Psoas muscle (tissue), 8 donors: ENCODE results near the gene KATNIP. TPM values are rescaled to one million over a fixed set of nuclear protein-coding genes. Genes with fewer than 3 reads are reported as not detected.

Experiments
- ATAC-seq, 4 donors: fragments of 200-7000 bp; cut with Tn5 transposase; one replicate each; pipeline ENCODE4 v1.9.1; 2020; ENCODE audit warnings: moderate library complexity in 3 of 4, mild to moderate bottlenecking in 2 of 4
- DNase-seq, 2 donors: peaks; one replicate each; pipeline ENCODE4 v3.0.0-alpha.2; 2020
- H3K27ac ChIP-seq: fragments of 200-600 bp; one replicate; pipeline ENCODE4 v1.8.0; 2022
- H3K27me3 ChIP-seq, 3 donors: fragments of 200-600 bp in 1 of 3; one replicate each; pipeline versions ENCODE4 v1.6.1 to v1.8.0; 2013 to 2022; ENCODE audit warnings: low read length in 2 of 3, mild to moderate bottlenecking in 2 of 3, moderate library complexity in 1 of 3; ENCODE audit not compliant: insufficient read depth in 3 of 3
- H3K36me3 ChIP-seq, 2 donors: fragments of 200-600 bp in 1 of 2; one replicate each; pipeline versions ENCODE4 v1.6.1 to v1.8.0; 2013 to 2022; ENCODE audit warnings: low read depth in 1 of 2, mild to moderate bottlenecking in 1 of 2, moderate library complexity in 1 of 2; ENCODE audit not compliant: insufficient read depth in 1 of 2
- H3K4me1 ChIP-seq: fragments of 200-600 bp; one replicate; pipeline ENCODE4 v1.8.0; 2022
- H3K4me3 ChIP-seq: fragments of 200-600 bp; one replicate; pipeline ENCODE4 v1.8.0; 2022; ENCODE audit warnings: mild to moderate bottlenecking
- H3K9me3 ChIP-seq: fragments of 200-600 bp; one replicate; pipeline ENCODE4 v1.8.0; 2022
- WGBS, 3 donors: extraction: QIAGEN DNeasy Blood & Tissue Kit; methylation state at CpG; one replicate each; pipeline versions ENCODE4 v1.1.6 to v1.1.7; 2013; 5-methylcytosine and 5-hydroxymethylcytosine counted together
- intact Hi-C, 2 donors: fragments of 100-400 bp; cut with DNase I; formaldehyde crosslinking; loops; one replicate each; pipeline versions ENCODE4 v1.11.0 to v1.14.2; 2022
- polyA plus RNA-seq, 3 donors: library from polyadenylated mRNA; stranded (reverse); fragments of 200-250 nt; gene quantifications; one replicate each; pipeline ENCODE4 v1.2.3, GENCODE V29; 2013
- total RNA-seq, 4 donors: library from RNA; stranded (reverse); fragmentation: NEBNext Ultra II Directional in 2 of 4; extraction: Animal tissue kit (Norgen Biotek cat#: 25700) in 2 of 4; gene quantifications; one replicate each; pipeline versions ENCODE4 v1.2.1 to v1.2.4, GENCODE V29; 2021 to 2023
- TF ChIP-seq, protein P1 (sequence below): fragments of 200-600 bp; IDR thresholded peaks from one replicate; pipeline ENCODE4 v1.8.0; 2022; ENCODE audit warnings: antibody characterized with exemption
- donor health status: healthy with polysubstance abuse.
- donor health status: DM: no; HTN: no; CAD: no; lungs with moderate emphysema.
- donor health status: Bipolar disorder and iron deficiency.
- donor health status: healthy.
- donor health status: DM: yes; HTN: yes; CAD: no.
- donor health status: DM: no; HTN: no; CAD: no.
- donor health status: DM: no; HTN: no; CAD: no.
- donor health status: DM: yes; HTN: yes; CAD: no.

The KATNIP gene
- total and polyA plus RNA-seq, 7 donors = 4.5 to 9.6 (median 6.1) TPM

DNA sequence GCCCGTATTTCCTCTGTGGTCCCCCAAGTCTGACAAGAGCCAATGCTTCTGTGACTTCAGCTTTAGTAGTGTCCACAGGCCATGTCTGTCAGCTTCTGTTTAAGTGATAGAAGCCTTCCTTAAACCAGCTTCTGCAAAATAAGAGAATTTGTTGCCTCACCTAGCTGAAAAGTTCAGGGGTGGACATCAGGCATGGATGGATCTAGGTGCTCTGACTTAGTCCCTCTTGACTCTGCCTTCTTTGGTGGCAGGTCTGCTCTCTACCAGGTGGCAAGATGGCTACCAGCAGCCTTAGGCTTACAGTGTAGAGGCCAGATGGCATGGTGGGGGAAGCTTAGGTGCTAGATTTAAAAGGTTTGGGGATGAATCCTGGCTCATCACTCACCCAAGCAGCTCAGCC is 33.7 kb downstream of the KATNIP start:
- H3K4me3 ChIP-seq = no peak overlapping the region
- DNase-seq (no peak), ATAC-seq (no peak)
- H3K27ac ChIP-seq = no peak overlapping the region
- no peaks in the 10 kb centered on the region for H3K4me1 ChIP-seq
- H3K27me3 ChIP-seq = no peaks in the 10 kb centered on the region
- intact Hi-C loops = no loop called here
- TF ChIP-seq, protein P1, sequence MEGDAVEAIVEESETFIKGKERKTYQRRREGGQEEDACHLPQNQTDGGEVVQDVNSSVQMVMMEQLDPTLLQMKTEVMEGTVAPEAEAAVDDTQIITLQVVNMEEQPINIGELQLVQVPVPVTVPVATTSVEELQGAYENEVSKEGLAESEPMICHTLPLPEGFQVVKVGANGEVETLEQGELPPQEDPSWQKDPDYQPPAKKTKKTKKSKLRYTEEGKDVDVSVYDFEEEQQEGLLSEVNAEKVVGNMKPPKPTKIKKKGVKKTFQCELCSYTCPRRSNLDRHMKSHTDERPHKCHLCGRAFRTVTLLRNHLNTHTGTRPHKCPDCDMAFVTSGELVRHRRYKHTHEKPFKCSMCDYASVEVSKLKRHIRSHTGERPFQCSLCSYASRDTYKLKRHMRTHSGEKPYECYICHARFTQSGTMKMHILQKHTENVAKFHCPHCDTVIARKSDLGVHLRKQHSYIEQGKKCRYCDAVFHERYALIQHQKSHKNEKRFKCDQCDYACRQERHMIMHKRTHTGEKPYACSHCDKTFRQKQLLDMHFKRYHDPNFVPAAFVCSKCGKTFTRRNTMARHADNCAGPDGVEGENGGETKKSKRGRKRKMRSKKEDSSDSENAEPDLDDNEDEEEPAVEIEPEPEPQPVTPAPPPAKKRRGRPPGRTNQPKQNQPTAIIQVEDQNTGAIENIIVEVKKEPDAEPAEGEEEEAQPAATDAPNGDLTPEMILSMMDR = no peak
- H3K9me3 ChIP-seq = no peaks in the 10 kb centered on the region
- 81 to 97% (median 91%) methylated on average over 1 of the region's 1 CpG for WGBS, 3 donors
- H3K36me3 ChIP-seq = no peaks in the 10 kb centered on the region

DNA sequence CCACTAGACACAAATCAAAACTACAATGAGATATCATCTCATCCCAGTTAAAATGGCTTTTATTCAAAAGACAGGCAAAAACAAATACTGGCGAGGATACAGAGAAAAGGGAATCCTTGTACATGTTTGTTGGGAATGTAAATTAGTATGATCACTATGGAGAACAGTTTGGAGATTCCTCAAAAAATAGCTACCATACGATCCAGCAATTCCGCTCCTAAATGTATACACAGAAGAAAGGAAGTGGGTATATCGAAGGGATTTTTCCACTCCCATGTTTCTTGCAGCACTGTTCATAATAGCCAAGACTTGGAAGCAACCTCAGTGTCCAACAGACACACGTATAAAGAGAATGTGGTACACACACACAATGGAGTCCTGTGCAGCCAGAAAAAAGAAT is 35.3 kb downstream of the KATNIP start:
- 95 to 97% (median 97%) methylated on average over 5 of the region's 5 CpGs for WGBS, 3 donors
- TF ChIP-seq, protein P1 = no peak
- Histone ChIP-seq H3K4me3 (no peak overlapping the region), H3K27me3 (no peaks in the 10 kb centered on the region), H3K9me3 (no peaks in the 10 kb centered on the region), H3K4me1 (no peaks in the 10 kb centered on the region), H3K27ac (no peak overlapping the region), H3K36me3 (no peaks in the 10 kb centered on the region)
- intact Hi-C loops = no loop called here
- ATAC-seq = no peak
- DNase-seq = no peak

DNA sequence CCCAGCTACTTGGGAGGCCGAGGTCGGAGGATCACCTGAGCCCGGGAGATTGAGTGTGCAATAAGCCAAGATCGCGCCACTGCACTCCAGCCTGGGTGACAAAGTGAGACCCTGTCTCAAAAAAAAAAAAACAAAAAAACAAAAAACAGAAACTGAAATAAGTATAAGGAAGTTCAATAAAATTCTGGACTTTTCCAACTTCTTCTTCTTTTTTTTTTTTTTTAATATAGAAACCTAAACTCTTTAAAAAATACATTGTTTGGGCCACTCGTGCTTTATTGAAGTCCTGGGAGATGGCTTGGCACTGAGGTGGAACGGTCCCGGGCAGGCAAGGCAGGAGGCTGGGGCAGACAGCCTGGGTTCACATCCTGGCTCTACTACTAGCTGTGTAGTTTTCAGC is 36.8 kb downstream of the KATNIP start:
- Histone ChIP-seq H3K9me3 (no peaks in the 10 kb centered on the region), H3K4me1 (no peaks in the 10 kb centered on the region), H3K36me3 (no peaks in the 10 kb centered on the region), H3K27me3 (no peaks in the 10 kb centered on the region), H3K27ac (no peak overlapping the region), H3K4me3 (no peak overlapping the region)
- 81 to 87% (median 82%) methylated on average over 8 of the region's 8 CpGs for WGBS, 3 donors
- intact Hi-C loops = no loop called here
- TF ChIP-seq, protein P1 = no peak
- DNase-seq (no peak), ATAC-seq (no peak)

DNA sequence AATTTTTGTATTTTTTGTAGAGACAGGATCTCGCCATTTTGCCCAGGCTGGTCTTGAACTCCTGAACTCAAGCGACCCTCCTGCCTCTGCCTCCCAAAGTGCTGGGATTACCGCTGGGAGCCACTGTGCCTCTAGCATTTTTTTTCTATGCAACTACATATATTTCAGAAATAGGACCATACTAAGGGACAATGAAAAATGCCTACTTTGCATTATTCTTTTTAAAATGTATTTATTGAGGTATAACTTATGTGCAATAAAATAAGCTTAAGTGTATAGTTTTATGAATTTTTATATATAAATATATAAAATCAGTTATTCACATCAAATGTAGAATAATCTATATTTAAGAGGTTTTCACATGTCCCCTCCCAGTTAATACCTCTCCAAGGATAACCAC is 38.1 kb downstream of the KATNIP start:
- intact Hi-C loops = no loop called here
- no peak for ATAC-seq
- WGBS, 3 donors = 95 to 99% (median 97%) methylated on average over 3 of the region's 3 CpGs

DNA sequence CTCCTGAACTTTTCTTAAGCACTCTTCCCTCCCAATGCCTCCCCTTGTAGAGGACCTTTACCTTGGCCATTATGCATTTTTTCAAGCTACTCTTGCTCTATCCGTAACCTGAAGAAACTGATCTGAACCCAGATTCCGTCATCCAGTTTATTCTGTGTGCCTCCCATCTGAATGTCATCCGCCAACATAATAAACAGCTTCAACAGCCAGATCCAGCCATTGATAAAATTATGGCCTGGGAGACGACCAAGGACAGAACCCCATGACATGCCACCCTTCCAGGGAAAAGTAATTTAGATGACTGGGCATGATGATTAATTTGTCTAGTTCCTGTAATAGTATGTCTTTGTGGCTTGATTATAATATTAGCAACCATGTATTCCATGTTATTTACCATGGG is 41.9 kb downstream of the KATNIP start:
- no peak overlapping the region for H3K27ac ChIP-seq
- DNase-seq (no peak), ATAC-seq (no peak)
- no peaks in the 10 kb centered on the region for H3K27me3 ChIP-seq
- H3K9me3 ChIP-seq = no peaks in the 10 kb centered on the region
- H3K4me1 ChIP-seq = no peaks in the 10 kb centered on the region
- TF ChIP-seq, protein P1 = no peak
- H3K36me3 ChIP-seq = no peaks in the 10 kb centered on the region
- intact Hi-C loops = no loop called here
- 96 to 97% (median 96%) methylated on average over 4 of the region's 4 CpGs for WGBS, 3 donors
- H3K4me3 ChIP-seq = no peak overlapping the region

More for the DNA sequence above, 38.1 kb downstream of the KATNIP start:
- DNase-seq = no peak
- no peaks in the 10 kb centered on the region for H3K36me3 ChIP-seq
- no peak overlapping the region for H3K4me3 ChIP-seq
- no peaks in the 10 kb centered on the region for H3K27me3 ChIP-seq
- no peaks in the 10 kb centered on the region for H3K4me1 ChIP-seq
- H3K27ac ChIP-seq = no peak overlapping the region
- TF ChIP-seq, protein P1 = no peak
- H3K9me3 ChIP-seq = no peaks in the 10 kb centered on the region
